Midbrain (tissue), 1 donor: ENCODE measurements around the gene ZCCHC24.

Experiments used
- DNase-seq: peaks from one replicate; lab custom pipeline; 2025; lab: John Stamatoyannopoulos, UW

Gene ZCCHC24

DNA sequence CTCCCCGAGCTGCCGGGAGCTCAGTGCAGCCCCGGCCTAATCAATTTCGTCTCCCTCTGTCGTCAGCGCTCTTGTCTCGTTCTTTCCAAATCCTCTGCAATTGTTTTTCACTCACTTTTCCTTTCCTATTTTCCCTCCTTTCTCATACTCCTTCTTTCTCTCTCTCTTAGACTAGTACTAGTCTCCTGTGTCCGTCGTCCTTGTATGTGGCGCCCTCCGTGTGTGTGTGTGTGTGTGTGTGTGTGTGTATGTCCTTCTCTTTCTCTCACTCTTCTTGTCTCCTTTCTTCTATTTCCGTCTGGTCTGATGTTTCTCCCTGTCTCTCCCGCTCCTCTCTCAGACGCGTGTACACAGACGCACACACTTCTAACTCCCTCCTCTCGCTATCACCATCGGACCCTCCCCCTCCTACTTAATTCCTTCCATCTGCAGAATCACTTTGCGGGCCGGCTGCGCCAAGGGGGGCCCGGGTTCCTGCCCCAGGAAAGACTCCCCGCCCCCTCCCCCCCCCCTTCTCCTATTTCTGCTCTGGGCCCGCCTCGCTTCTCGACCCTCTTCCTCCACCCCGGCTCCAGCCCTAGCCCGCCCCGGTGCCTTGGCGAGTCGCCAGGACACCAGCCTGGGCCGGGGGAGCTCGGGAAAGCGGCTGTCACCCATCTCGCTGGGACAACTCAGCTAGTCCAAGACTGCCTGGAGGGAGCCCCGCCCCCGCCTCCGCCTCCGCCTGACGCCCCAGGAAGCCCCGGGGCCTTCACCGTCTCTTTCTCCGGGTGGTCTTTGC lies 743 bp upstream of the ZCCHC24 start:
- DNase-seq: no peak

DNA sequence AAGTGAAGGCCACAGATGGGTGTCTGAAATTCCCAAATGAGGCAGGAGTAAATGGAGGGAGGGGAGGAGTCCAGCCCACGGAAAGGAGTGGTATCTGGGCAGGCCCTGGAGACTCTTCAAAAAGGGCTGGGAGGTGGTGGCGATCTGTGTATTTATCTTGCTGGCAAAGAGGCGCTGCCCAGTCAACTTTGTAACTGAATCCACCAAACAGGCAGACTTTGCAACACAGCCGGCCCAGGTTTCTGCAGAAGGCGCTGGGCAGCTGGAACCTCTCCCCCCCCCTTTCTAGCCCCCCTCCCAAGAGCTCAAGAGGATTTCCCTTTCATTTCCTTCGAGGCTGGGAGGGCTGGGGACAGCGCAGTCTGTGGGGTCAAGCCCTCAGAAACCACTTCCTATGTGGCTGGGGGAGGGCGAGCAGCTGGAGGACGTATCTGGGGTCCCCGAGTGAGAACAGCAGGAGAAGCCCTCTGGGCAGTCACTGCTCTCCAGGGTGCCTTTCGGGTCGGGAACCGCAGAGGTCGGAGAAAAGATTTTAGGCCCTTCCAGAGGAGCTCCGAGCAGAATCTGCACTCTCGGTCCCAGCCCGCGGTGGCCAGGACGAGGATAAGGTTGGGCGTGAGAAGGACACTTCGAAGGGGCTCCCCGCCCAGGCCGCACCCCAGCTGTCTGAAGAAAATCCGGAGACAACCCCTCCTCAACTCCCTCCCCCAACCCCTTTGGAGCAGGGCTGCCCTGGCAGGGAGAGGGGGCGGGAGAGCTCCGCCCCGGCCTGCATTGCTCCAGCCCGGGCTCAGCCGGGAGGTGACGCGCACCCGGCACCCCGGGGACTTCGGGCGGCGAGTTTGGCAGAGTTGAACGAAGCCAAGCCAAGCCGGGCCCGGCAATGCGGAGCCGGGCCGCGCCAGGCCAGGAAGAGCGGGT lies 965 bp downstream of the ZCCHC24 start:
- DNase-seq: peak; percentile 43

DNA sequence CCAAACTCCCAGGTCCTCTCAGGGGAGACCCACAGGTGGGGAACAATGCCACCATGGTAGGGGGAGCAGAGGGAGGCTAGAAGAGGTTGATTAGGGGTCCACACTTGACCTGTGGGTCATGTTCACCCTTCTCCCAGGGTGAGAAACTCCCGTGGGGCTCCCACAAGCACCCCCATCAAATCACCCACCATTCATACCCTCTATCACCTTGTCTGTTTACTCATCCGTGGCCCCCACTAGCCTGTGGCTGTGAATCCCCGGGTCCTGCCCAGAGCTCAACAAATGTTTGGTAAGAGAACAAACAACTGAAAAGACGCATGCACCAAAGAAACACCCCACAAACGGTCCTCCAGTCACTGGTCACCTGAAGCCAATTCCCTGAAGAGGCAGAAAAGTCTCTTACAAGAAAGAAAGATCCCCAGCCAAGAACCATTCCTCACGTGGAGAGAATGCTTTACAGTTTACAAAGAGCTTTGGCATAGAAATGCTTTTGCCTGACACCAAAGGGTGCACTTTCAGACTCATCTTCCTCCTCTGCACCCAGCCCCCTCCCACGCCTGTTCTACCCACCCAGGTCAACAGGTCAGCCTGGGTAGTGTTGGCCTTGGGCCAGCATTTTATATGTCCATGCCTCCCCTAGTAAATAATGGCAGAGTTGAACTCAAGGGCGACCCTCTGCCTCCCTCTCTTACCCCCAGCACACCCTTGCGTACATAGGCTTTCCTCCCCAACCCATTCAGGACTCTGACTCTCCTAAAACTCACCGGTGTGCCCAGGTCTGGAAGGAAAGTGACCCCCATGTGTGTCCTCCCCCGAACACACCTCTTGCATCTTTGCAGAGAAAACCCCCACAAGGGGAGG lies 1.9 kb downstream of the ZCCHC24 start:
- DNase-seq: no peak

DNA sequence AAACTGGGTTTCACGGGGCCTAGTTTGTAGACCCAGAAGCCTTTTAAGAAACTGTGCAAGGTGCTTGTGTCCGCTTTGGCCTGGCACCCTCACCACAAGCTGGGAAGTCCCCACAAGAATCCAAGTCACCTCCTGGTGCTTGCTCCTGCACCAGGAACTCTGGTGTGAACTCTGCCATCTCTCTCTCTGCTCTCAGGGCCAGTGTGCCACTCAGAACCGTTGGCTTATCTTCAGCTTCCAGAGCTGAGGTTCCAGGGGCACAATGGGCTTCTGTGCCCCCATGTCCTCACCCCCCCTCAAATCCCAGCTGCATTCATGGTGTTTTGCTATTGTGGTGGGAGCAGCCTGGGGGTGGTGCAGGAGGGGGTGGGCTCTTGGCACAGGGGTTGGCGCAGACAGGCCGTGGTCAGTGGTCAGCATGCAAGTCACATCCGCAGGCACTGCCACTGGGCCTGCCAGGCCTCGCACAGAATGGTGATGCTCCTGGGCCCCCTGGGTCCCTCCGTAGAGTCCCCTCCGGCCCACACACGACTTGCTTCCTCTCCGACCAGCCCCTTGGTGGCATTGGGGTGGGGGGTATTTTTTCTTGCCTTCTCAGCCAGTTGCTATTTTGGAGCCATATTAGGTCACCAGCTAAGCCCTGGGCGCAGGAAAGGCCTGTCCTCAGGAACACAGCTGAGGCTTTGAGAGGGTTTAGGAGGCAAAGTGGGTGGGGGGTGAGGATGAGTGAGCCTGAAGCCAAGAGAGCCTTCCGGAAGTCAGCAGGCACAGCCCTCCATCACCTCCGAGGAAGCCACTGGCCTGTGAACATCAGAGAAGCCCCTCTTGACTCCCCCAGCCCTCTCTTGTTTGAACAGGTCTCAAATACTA lies 3.0 kb downstream of the ZCCHC24 start:
- peak; percentile 94 for DNase-seq

DNA sequence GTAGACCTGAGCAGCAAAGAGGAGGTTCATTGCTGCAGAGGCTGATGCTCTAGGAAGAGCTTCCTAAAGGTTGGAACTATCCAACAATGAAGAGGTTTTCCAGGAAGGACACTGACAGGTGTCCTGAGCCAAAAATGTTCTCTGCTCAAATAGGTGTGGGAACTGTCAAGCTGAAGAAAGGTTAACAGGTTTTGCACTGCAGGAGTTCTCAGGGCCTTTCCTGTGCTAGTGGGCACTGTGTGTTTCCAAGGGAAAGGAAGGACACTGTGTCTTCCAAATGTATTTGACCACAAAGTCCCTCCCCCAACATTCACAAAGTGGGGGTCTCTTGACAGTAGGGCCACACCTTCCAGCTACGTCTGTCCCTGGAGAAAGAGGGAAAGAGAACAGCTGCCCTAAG lies 4.0 kb downstream of the ZCCHC24 start:
- DNase-seq: no peak

DNA sequence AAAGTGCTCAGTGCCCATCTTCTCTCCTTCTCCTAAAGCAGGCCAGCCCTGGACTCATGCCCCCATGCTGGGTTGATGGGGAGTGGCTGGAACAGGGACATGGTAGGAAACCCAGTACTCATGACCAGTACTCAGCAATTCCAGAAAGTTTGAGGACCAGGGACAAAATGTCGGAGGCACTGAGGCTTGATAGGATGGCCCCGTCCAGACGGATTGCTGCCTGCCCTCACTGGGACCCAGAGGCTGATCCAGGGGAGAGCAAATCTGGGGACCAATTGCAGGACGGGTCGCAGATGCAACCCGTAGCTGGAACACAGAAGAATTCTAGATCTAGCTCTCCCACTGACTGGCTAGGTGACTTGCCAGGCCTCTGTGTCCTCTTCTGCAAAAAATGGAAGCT lies 5.1 kb downstream of the ZCCHC24 start:
- no peak for DNase-seq

DNA sequence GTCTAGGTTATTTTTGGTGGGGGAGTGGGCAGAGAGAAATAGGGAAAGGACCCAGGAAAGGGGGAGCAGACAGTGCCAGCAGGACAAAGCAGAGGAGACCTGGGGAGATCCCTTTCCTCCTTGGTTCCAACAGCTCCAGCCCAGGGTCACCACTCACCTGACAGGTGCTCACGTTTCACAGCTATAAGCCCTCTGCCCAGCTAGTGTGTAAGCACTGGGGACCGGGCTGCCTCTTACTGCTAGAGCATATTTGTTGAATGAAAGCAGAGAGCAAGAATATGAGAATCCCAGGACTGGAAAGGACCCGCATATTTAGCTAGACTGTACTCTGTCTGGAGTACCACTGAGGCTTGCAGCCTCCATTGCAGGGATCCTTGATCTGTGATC lies 6.7 kb downstream of the ZCCHC24 start:
- DNase-seq: no peak

DNA sequence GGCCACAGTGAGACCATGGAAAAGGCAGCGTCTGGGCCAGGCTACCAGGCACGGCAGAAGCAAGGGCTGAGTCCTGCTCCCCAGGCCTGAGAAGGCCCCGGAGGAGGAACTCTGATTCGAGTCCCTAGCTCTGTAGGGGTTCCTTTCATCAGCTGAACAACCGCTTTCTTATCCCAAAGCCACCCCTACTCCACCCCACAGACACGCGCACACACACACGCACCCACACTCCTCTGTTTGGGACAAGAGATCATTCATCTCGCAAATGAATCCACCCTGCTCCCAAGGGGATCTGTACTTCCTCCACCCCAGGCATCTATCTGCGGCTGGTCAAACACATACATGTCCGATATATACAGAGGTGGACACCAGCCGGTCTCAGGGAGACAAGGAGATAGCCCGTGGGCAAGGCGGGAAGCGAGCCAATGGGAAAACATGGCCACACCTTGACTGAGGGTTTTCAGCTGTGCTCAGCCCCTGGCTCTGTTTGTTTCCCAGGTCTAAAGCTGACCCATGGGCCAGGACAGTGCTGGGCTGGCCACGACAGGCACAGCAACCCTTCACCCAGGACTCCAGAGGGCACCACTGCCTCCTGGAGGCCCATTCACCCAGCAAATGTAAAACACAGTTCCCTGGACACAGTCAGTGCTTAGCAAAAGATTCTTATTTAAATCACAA lies 7.3 kb downstream of the ZCCHC24 start:
- peak; percentile 46 for DNase-seq

DNA sequence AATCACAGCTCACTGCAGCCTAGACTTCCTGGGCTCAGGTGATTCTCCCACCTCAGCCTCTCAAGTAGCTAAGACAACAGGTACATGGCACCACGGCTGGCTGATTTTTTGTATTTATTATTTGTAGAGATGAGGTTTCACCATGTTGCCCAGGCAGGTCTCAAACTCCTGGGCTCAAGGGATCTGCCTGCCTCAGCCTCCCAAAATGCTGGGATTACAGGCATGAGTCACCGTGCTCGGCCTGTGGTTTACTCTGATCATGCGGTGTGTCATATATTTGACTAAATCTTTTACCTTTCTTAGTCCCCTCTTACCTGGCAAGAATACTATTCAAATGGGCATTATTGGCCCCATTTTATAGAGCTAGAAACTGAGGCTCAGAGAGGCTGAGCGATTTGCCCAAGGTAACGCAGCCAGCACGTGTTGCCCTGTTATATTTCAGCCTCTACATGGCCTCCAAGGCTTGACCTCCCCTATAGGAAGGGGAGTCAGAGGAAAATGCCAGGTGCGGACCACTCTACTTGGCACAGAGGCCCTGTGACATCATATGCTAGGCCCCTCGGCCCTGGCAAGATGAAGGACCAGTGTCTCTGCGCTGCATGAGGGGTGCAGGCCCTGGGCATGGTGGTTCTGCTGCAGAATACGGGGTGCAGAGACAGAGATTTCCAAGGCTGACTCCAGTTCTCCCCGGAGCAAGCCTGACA lies 8.2 kb downstream of the ZCCHC24 start:
- DNase-seq: no peak

DNA sequence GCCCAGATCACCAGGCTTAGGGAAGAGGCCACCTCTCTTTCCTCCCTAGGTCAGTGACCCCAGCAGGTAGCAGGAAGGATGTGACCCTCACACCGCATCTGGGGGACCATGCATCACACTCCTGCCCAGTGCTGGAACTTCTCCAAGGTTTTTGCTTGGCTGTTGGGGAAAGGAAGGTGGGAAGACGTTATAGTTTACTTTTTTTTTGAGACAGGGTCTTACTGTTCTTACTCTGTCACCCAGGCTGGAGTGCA lies 8.6 kb downstream of the ZCCHC24 start:
- no peak for DNase-seq

DNA sequence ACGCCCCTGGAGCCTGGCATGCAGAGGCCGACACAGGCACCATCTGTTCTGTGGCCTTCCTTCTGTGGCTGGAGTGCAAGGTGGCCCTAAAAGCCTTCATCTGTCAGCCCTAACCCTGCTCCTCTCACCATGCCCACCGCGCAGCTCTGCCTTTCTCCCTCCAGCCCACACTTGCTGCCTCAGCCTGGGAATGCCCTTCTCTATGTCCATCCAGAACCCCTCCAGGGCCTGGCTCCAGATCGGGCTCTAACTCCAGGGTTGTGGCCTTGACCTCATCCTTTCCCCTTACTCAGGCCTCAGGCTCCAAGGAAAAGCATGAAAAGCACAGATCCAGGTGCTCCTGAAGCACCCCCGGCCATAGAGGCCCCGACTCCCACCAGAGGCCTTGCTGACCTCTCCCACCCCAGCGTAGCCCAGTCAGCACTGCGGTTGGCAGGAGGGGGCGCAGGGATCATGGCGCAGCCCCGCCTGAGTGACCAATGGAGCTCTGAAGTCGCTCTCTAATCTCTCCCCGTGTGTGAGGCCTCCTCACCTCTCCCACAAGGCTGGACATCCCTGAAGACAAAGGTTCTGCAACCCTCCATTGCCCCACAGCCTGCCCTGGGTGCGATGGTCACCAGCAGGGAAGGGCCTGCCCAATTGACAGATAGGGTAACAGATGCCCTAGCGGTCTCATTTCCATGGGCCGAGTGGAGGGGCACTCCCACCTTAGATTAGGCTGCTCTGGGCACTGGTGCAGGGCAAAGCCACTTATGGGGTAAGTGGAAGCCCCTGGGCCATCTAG lies 9.2 kb downstream of the ZCCHC24 start:
- DNase-seq: no peak

DNA sequence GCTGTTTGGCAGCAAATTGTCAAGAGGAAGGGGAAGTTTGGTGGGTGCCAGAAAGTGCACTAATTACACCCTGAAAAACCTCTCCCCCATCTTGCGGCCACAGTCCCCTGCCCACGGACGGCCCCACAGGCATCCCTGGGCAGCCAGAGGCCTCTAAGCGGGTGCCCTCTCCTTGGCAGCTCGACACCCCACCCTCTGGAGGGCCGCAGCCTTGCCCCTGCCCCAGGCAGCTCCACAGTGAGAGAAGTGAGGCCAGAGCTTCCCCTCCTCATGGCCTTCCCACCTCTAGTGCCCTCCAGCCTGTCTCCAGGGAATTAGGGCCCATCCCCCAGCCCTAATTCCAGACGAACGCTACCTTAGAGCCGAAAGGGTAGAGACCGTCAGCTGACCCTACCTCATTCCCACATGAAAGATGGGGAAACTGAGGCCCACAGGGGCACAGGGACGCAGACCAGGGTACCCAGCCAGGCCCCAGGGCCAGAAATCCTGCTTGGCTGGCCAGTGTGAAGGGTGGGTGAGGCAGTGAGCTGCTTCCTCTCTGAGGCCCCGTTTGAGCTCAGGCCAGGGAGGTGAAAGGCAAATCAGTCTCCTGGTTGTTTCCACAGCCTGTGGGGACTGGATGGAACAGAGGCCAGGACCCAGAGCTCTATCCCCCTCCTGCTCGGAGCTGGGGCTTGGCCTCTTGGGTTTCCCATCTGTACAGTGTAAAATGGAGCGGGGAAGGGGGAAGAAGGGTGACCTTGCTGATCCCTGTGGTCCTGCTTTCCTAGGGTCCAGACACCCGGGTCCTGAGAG lies 10.0 kb downstream of the ZCCHC24 start:
- DNase-seq: no peak

DNA sequence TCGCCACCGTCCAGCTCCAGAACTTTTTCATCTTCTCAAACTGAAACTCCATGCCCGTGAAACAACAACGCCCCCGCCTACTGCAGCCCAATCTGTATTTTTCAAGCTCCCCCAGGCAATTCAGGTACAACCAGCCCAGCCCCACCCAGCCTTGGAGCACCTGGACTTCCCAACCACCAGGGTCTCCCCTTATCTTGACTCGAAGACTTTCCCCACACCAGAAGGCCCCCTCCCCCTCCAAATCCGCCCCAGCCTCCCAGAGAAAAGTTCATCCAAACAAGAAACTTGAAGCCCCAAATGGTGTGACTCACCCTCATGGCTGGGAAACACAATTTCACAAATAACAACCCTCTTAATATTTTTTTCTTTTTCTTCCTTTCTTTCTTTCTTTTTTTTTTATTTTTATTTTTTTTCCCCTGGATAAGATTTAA lies 10.6 kb downstream of the ZCCHC24 start:
- no peak for DNase-seq

DNA sequence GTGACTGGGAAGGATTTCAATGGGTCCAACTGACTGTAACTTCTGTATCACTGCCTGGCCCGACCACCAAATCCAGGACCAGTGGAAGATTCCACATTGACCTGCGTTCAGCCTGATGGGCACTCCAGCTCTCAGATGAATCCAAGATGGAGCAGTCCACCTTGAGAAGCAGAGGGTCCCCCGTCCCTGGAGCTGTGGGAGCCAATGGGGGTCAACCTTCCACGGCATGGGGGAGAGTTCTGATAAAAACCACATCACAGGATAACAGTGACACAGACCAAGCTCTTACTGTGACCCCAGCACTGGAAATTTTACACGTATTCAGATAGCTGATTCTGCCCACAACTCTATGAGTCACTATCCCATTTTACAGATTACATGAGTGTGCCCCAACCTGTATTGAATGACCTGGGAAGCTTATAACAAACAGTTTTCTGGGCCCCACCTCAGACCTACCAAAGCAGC lies 11.2 kb downstream of the ZCCHC24 start:
- no peak for DNase-seq

DNA sequence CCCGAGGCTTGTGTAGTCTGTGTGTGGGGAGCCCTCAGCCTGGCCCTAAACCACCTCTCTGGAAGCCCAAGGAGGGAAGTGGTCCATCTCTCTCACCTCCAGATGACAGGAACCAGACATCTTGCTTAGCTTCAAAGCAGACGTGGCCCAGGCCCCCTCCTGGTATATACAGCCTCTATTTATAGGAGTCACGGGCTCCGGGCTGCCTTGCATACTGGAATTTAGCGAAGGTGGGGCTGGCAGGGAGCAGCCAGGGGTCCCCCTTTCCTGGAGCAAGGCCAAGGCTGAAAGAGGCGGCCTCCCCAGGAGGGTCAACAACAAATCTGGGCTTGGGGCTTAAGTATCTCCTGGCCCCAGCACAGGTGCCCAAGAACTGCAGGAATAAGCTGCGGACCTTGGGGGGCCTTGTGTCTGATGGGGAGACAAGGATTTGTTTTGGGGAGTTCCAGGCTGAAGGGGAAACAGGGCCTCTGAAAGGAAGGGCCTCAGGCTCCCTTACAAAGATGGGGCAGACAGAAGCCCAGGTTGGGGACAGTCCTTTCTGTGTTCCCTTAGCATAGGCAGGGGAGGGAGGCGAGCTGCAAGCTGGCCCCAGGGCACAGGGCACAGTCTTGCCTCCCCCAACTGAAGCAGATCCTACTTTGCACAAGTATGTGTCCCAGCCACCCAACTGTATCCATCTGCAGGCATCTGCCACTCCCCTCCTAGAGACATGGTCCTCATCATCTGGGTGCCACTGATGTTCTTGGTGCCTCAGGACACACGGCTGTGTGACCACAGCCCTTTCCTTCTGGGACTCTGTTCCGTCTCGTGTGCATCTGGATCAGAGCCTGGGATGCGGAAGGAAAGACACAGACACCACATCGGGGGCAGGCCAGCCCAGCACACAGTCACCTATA lies 11.9 kb downstream of the ZCCHC24 start:
- DNase-seq: no peak

DNA sequence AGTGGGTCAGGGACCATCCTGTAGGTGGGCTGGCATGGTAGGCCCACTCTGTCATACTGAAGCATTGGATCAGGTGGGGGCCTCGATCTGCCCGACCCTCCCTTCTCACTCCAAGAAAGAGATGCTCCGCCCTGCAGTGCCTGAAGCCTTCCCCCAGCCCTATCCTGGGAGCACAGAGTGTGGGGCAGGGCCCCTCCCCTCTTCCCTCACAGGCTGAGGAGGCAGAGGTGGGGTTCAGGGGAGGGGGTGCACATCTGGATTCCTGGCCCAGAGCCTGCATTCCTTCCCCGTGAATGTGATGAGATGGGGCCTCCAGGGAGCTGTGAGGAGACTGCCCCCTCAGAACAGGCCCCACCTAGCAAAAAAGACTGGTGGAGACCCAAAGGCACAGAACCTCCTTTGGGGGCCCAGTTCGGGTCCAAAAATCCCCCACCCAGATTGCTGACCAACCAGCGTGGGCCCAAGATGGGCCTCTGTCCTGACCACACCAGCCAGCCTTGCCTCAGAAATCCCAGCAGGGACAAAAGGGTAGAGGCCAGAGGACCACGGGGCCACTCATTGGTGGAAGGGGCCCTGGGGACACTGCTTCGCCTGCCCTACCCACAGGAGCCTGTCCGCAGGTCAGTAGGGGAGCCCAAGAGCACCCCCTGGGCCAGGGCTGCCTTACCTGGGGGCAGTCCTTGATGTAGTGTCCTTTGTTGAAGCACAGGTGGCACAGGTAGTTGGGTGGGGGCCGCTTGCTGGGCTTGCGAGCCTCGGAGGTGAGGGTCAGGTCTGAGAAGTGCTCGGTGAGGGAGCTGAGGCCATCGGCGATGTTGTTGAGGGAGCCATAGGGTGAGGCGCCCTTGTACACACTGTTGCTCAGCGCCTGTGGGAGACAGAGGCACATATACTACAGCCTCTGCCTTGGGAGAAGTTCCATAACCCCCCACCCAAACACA lies 13.3 kb downstream of the ZCCHC24 start:
- DNase-seq: no peak
